Right lobe of liver (tissue), 4 donors: Measurements from ENCODE around the gene CYBC1.

Experiments used
- CTCF ChIP-seq, 4 donors: fragments of 200-600 bp in 3 of 4; fragments of 450-650 bp in 1 of 4; IDR thresholded peaks; one replicate each; pipeline versions ENCODE4 v1.5.1 to v1.8.0; 2016 to 2022; ENCODE audit warnings: antibody characterized with exemption in 4 of 4, mild to moderate bottlenecking in 2 of 4
- POLR2A ChIP-seq: fragments of 450-650 bp; IDR thresholded peaks from one replicate; pipeline ENCODE4 v1.6.1; 2017; ENCODE audit warnings: antibody characterized with exemption, mild to moderate bottlenecking
- donor health status: DM: no; HTN: no; CAD: no.
- donor health status: DM: no; HTN: no; CAD: no.
- donor health status: DM: no; HTN: yes; CAD: no.

- TF ChIP-seq POLR2A (no peak), CTCF (IDR thresholded peaks at IDR 0.05) (no peak)
These were observed 25.7 kb downstream of the CYBC1 start for GRCh38 chr17:82424863-82425159.
